ENCODE data around the gene SERINC5. TPM values are rescaled to one million over a fixed set of nuclear protein-coding genes. Genes with fewer than 3 reads are reported as not detected.

Gene SERINC5
- total and polyA plus RNA-seq, 12 donors: 2.3 to 21.9 (median 14.8) TPM

GRCh38 chr5:80211327-80211726 is 44.5 kb downstream of the SERINC5 start:
- no peak for ATAC-seq
- Histone ChIP-seq H3K27ac (no peak overlapping the region), H3K9me3 (no peaks in the 10 kb centered on the region), H3K4me1 (peaks cover 0 to 53% (median 41%) of the 10 kb centered on the region in 9 donors), H3K27me3 (no peaks in the 10 kb centered on the region), H3K4me3 (no peak overlapping the region), H3K36me3 (no peaks in the 10 kb centered on the region)
- 71 to 83% methylated on average over 4 of the region's 4 CpGs for WGBS, 2 donors
- no peak for DNase-seq
- intact Hi-C loops (cut with DNase I): no loop called here
- no peak for TF ChIP-seq CTCF (IDR thresholded peaks at IDR 0.05)

- Histone ChIP-seq H3K4me1 (peaks cover 0 to 55% (median 45%) of the 10 kb centered on the region in 9 donors), H3K4me3 (no peak overlapping the region), H3K27ac (no peak overlapping the region), H3K9me3 (peaks cover 0 to 6% (median 0%) of the 10 kb centered on the region in 11 donors), H3K27me3 (no peaks in the 10 kb centered on the region), H3K36me3 (no peaks in the 10 kb centered on the region)
- whole genome bisulfite sequencing, 2 donors: 72 to 80% methylated on average over 6 of the region's 6 CpGs
- DNase-seq: no peak
- TF ChIP-seq CTCF (IDR thresholded peaks at IDR 0.05): no peak
- ATAC-seq: no peak
- intact Hi-C loops (cut with DNase I): no loop called here
Measured at GRCh38 chr5:80210014-80210413, 45.8 kb downstream of the SERINC5 start.

- no peak for ATAC-seq
- intact Hi-C loops (cut with DNase I): loop anchor here in 1 of 10 donors (10.0 kb wide), 1 partner anchor 46 kb away; the partner anchor contains the start of gene SERINC5
- TF ChIP-seq CTCF (IDR thresholded peaks at IDR 0.05): no peak
Measured at GRCh38 chr5:80208381-80208780, 47.5 kb downstream of the SERINC5 start.

GRCh38 chr5:80207832-80208231 is 48.0 kb downstream of the SERINC5 start:
- ATAC-seq (no peak), DNase-seq (no peak)
- Histone ChIP-seq H3K9me3 (peaks cover 0 to 9% (median 0%) of the 10 kb centered on the region in 11 donors), H3K27ac (peak overlapping the region in 2 of 10 donors; percentile 4 to 64), H3K36me3 (peaks cover 0 to 9% (median 0%) of the 10 kb centered on the region in 9 donors), H3K4me1 (peaks cover 9 to 69% (median 57%) of the 10 kb centered on the region in 9 donors), H3K4me3 (no peak overlapping the region), H3K27me3 (no peaks in the 10 kb centered on the region)
- no peak for TF ChIP-seq CTCF (IDR thresholded peaks at IDR 0.05)
- 76 to 81% methylated on average over 4 of the region's 4 CpGs for WGBS, 2 donors
- intact Hi-C loops (cut with DNase I): loop anchor here in 1 of 10 donors (10.0 kb wide), 1 partner anchor 47 kb away; the partner anchor contains the start of gene SERINC5

More at GRCh38 chr5:80208381-80208780, 47.5 kb downstream of the SERINC5 start:
- peaks cover 0 to 8% (median 0%) of the 10 kb centered on the region in 9 donors for H3K36me3 ChIP-seq
- no peaks in the 10 kb centered on the region for H3K27me3 ChIP-seq
- WGBS, 2 donors: 68 to 71% methylated on average over 4 of the region's 4 CpGs
- H3K4me1 ChIP-seq: peaks cover 9 to 72% (median 60%) of the 10 kb centered on the region in 9 donors
- no peak overlapping the region for H3K4me3 ChIP-seq
- no peak for DNase-seq
- H3K27ac ChIP-seq: peak overlapping the region in 1 of 10 donors; percentile 4
- peaks cover 0 to 9% (median 0%) of the 10 kb centered on the region in 11 donors for H3K9me3 ChIP-seq
